BJ (cell line): ENCODE measurements around the gene ERLIN1. TPM values are rescaled to one million over a fixed set of nuclear protein-coding genes. Genes with fewer than 3 reads are reported as not detected.
A peak's percentile ranks its signal among the peaks of the same experiment; 100 is the strongest.

Experiments used
- CTCF ChIA-PET: fragments of 350-600 bp; formaldehyde crosslinking; extraction: SDS; loops from one replicate; lab custom pipeline; 2021; ENCODE audit warnings: antibody characterized with exemption, inconsistent platforms; lab: Yijun Ruan, JAX
- POLR2A ChIA-PET: fragments of 300-600 bp; sonication (Branson Sonifier 250); formaldehyde crosslinking; extraction: SDS; loops from one replicate; lab custom pipeline; 2021; ENCODE audit warnings: antibody characterized with exemption; lab: Charles Lee
- DNase-seq: peaks from one replicate; pipeline ENCODE4 v3.0.0-alpha.2; 2011; ENCODE audit warnings: low read depth
- H3K27me3 ChIP-seq: 2 replicates; pipeline ENCODE4 v1.6.0; 2011; ENCODE audit warnings: low read length; ENCODE audit not compliant: control insufficient read depth, insufficient read depth
- H3K36me3 ChIP-seq: 2 replicates; pipeline ENCODE4 v1.5.1; 2011; ENCODE audit warnings: low read length; ENCODE audit not compliant: control insufficient read depth, insufficient read depth
- H3K4me3 ChIP-seq: 2 replicates; pipeline ENCODE4 v1.5.1; 2011; ENCODE audit warnings: low read depth, mild to moderate bottlenecking, control low read depth, low read length
- polyA plus RNA-seq: library from polyadenylated mRNA; depleted of rRNA; stranded (reverse); fragments of >200 nt; gene quantifications from 2 replicates; pipeline ENCODE4 v1.2.3, GENCODE V29; 2011
- TF ChIP-seq, protein P1 (sequence below): IDR thresholded peaks from 2 replicates; pipeline ENCODE4 v1.5.1; 2011; ENCODE audit warnings: low read depth, mild to moderate bottlenecking, control low read depth, inconsistent platforms, low read length, moderate library complexity; ENCODE audit not compliant: insufficient read depth

The ERLIN1 gene
- polyA plus RNA-seq, 1 experiment: 37.7 TPM

DNA sequence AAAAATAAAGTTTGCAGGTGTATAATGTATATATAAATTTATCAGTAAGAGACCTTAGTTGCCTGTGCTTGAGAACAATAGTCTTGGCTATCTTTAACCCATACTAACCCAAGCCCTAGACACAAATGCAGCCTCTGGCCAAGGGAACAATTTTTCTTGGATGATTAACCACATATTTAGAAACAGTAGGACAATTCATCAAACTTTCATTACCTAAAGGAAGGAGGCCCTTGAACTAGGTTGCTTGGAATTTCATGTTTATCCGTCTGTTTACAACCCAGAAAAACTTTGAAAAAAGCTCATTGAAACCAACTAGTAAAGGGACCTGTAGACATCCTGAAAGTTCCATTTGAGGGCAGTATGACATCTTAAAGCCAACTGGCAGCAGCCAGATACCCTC is 8.9 kb upstream of the ERLIN1 start:
- CTCF ChIA-PET: no interaction called here
- H3K27me3 ChIP-seq: no peaks in the 10 kb centered on the region
- no peak overlapping the region for H3K4me3 ChIP-seq
- DNase-seq: no peak
- peaks cover 5% of the 10 kb centered on the region for H3K36me3 ChIP-seq
- POLR2A ChIA-PET: interaction anchor here (0.6 kb wide), 1 partner anchor 66 kb away, joined by 5 read pairs; no protein-coding TSS in a partner anchor
- TF ChIP-seq, protein P1, sequence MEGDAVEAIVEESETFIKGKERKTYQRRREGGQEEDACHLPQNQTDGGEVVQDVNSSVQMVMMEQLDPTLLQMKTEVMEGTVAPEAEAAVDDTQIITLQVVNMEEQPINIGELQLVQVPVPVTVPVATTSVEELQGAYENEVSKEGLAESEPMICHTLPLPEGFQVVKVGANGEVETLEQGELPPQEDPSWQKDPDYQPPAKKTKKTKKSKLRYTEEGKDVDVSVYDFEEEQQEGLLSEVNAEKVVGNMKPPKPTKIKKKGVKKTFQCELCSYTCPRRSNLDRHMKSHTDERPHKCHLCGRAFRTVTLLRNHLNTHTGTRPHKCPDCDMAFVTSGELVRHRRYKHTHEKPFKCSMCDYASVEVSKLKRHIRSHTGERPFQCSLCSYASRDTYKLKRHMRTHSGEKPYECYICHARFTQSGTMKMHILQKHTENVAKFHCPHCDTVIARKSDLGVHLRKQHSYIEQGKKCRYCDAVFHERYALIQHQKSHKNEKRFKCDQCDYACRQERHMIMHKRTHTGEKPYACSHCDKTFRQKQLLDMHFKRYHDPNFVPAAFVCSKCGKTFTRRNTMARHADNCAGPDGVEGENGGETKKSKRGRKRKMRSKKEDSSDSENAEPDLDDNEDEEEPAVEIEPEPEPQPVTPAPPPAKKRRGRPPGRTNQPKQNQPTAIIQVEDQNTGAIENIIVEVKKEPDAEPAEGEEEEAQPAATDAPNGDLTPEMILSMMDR: no peak

DNA sequence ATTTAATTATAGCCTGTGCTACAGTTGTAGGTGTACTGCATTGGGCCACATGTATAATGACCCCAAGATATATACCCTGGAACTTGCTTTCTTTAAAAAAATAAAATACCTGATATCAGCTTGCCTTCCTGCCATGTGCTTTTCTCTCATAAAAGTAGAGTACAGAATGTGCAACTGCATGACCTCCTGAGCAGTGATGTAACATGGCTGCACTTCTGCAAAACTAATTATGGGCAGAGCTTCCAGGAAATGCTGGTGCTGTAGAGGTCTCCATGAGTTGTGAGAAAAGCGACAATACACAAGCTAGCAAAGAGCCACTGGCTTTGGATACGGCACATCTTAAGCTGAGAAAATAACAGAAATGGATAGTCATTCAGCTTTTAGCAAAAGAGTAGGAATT is 6.5 kb upstream of the ERLIN1 start:
- TF ChIP-seq, protein P1: no peak
- peaks cover 5% of the 10 kb centered on the region for H3K36me3 ChIP-seq
- no peaks in the 10 kb centered on the region for H3K27me3 ChIP-seq
- DNase-seq: no peak
- ChIA-PET POLR2A (no interaction called here), CTCF (interaction anchor here (0.9 to 1.3 kb wide), 3 partner anchors 21 to 37 kb away, joined by 3 read pairs; no protein-coding TSS in a partner anchor)
- no peak overlapping the region for H3K4me3 ChIP-seq

DNA sequence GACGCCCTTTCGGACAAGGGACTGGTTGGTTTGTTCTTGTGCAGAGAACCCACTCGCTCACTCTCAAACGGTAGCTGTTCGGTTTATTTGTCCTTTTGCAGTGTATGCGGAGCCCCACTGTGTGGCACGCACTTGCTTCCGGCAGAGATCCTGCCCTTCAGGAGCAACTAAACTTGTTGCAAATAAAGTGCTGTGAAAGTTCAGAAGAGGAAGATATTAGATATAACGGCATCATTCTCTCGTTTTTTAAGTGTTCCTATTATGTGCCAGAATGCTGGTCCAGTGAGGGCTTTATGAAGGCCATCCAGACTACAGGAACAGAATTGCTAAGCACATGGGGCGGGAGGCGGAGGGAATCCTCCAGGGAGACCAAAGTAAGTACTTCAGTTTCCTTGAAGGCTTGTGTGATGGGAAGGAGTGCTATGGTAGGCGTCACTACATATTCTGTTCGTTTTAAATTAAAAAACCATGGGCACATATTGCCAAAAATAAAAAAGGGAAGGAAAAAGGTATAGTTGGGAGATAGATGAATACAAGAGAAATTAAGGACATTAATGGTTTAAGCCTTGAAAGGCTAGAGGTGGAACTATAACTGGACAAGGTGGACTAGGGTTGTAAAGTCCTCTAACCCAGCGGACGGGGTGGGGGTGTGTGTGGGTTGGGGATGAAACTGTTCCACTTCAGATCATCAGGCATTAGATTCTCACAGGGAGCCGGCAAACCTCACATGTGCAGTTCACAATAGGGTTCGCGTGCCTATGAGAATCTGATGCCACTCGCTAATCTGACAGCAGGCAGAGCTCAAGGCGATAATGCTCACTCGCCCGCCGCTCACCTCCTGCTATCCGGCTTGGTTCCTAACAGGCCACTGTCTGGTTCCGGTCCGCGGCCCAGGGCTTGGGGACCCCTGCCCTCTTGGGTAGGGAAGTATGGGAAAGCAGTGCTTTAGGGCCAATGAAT is 704 bp upstream of the ERLIN1 start:
- TF ChIP-seq, protein P1: no peak
- CTCF ChIA-PET: no interaction called here
- peaks cover 3% of the 10 kb centered on the region for H3K36me3 ChIP-seq
- DNase-seq: no peak
- POLR2A ChIA-PET: no interaction called here
- no peaks in the 10 kb centered on the region for H3K27me3 ChIP-seq
- H3K4me3 ChIP-seq: peak overlapping the region; percentile 98

DNA sequence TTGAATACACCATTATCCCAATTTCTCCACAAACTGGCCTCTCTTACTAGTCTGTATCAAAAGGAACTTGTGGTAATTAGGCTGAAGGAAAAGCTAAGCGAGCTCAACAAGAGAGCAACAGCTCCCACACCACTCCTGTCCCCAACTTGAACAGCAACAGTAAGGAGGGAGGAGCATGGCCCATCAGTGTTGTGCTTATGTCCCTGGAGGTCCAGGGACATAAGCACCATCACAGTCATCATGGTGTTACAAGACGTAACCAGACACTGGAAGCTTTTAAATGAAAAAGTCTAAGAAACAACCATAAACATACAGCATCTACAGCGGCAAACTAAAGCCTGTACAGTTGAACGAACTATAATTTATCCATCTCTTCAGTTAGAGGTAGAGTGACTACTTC is 989 bp downstream of the ERLIN1 start:
- DNase-seq: no peak
- H3K4me3 ChIP-seq: peak overlapping the region; percentile 98
- CTCF ChIA-PET: interaction anchor here (1.1 to 1.8 kb wide), 2 partner anchors 11 to 339 kb away, joined by 3 read pairs; no protein-coding TSS in a partner anchor
- H3K27me3 ChIP-seq: no peaks in the 10 kb centered on the region
- TF ChIP-seq, protein P1: no peak
- POLR2A ChIA-PET: no interaction called here
- H3K36me3 ChIP-seq: no peaks in the 10 kb centered on the region; the same call in 1 of the 2 replicates

DNA sequence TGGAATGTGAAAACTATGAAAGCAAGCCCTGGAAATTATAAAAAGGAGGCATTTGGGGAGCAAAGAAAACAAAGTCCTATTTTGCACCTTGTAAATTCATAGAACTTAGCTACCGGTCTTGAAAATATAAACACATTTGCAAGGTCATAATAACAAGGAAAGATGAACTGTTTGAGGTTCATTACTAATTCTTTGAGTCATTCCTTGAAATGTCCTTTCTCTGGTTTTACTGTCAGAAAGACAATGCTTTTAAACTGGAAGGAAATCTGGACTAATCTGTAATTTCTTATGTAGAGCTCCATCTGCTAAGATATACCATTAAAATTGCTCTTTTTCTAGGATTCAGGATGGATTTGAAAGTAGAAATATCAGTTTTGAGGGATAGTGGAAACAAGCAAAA is 1.4 kb downstream of the ERLIN1 start:
- ChIA-PET CTCF (interaction anchor here (1.1 to 1.8 kb wide), 2 partner anchors 11 to 338 kb away, joined by 3 read pairs; no protein-coding TSS in a partner anchor), POLR2A (no interaction called here)
- TF ChIP-seq, protein P1: no peak
- no peaks in the 10 kb centered on the region for H3K36me3 ChIP-seq
- H3K4me3 ChIP-seq: peak overlapping the region; percentile 98
- DNase-seq: no peak
- H3K27me3 ChIP-seq: no peaks in the 10 kb centered on the region
